ENCODE data around the gene PC.

The PC gene

GRCh38 chr11:66882561-66883015 is 75.6 kb downstream of the PC start:
- peak; percentile 96 for DNase-seq

- DNase-seq: peak; percentile 77
Observed at GRCh38 chr11:66881927-66882452, 76.2 kb downstream of the PC start.

GRCh38 chr11:66881451-66881835 is 76.7 kb downstream of the PC start:
- peak; percentile 67 for DNase-seq

- DNase-seq: peak; percentile 92
Observed at GRCh38 chr11:66880496-66881450, 77.4 kb downstream of the PC start.

- no peak for DNase-seq
Observed at GRCh38 chr11:66879999-66880398, 78.2 kb downstream of the PC start.

- DNase-seq: peak; percentile 84
Observed at GRCh38 chr11:66879583-66879982, 78.6 kb downstream of the PC start.

- DNase-seq: no peak
Observed at GRCh38 chr11:66879000-66879399, 79.2 kb downstream of the PC start.

GRCh38 chr11:66878474-66878873 is 79.7 kb downstream of the PC start:
- no peak for DNase-seq

GRCh38 chr11:66877588-66878385 is 80.4 kb downstream of the PC start:
- DNase-seq: peak; percentile 18

GRCh38 chr11:66875378-66875777 is 82.8 kb downstream of the PC start:
- no peak for DNase-seq

- DNase-seq: no peak
Observed at GRCh38 chr11:66874232-66874631, 84.0 kb downstream of the PC start.

GRCh38 chr11:66871521-66871901 is 86.7 kb downstream of the PC start:
- DNase-seq: no peak

GRCh38 chr11:66870616-66871520 is 87.3 kb downstream of the PC start:
- DNase-seq: no peak

GRCh38 chr11:66870131-66870530 is 88.1 kb downstream of the PC start:
- DNase-seq: no peak

- no peak for DNase-seq
Observed at GRCh38 chr11:66869567-66869870, 88.7 kb downstream of the PC start.

- no peak for DNase-seq
Observed at GRCh38 chr11:66868726-66869566, 89.2 kb downstream of the PC start.

- no peak for DNase-seq
Observed at GRCh38 chr11:66868082-66868725, 90.0 kb downstream of the PC start.

- peak; percentile 38 for DNase-seq
Observed at GRCh38 chr11:66867425-66868040, 90.7 kb downstream of the PC start.

GRCh38 chr11:66866511-66866986 is 91.6 kb downstream of the PC start:
- peak; percentile 81 for DNase-seq

- no peak for DNase-seq
Observed at GRCh38 chr11:66866007-66866406, 92.2 kb downstream of the PC start.
